SJCRH30 (cell line): ENCODE data around the gene ASAP2. TPM values are rescaled to one million over a fixed set of nuclear protein-coding genes. Genes with fewer than 3 reads are reported as not detected.

Source experiments
- DNase-seq, 2 experiments: peaks; one replicate each; pipeline ENCODE4 v3.0.0-alpha.2; 2015 to 2020
- H3K27ac ChIP-seq: fragments of 250-450 bp; sonication (Bioruptor Pico); 2 replicates; pipeline ENCODE4 v1.5.1; 2020; ENCODE audit warnings: mild to moderate bottlenecking, moderate library complexity
- H3K27me3 ChIP-seq: fragments of 250-450 bp; sonication (Bioruptor Pico); 2 replicates; pipeline ENCODE4 v1.5.1; 2020; ENCODE audit warnings: mild to moderate bottlenecking, moderate library complexity
- H3K36me3 ChIP-seq: fragments of 250-450 bp; sonication (Bioruptor Pico); 2 replicates; pipeline ENCODE4 v1.5.1; 2020; ENCODE audit warnings: mild to moderate bottlenecking, moderate library complexity
- H3K4me1 ChIP-seq: fragments of 250-450 bp; sonication (Bioruptor Pico); 2 replicates; pipeline ENCODE4 v1.5.1; 2020; ENCODE audit warnings: mild to moderate bottlenecking, moderate library complexity
- H3K4me3 ChIP-seq: fragments of 250-450 bp; sonication (Bioruptor Pico); 2 replicates; pipeline ENCODE4 v1.5.1; 2020; ENCODE audit warnings: mild to moderate bottlenecking, moderate library complexity
- H3K9me3 ChIP-seq: fragments of 250-450 bp; sonication (Bioruptor Pico); replicated peaks from 2 replicates; pipeline ENCODE4 v1.5.1; 2020; ENCODE audit warnings: mild to moderate bottlenecking, moderate library complexity
- total RNA-seq: library from RNA; depleted of rRNA; stranded (reverse); fragments of >200 nt; shearing (Covaris generic); gene quantifications from 2 replicates; pipeline ENCODE4 v1.2.3, GENCODE V29; 2014

The ASAP2 gene
- total RNA-seq, 1 experiment from 2014 or later = 32.6 TPM

DNA sequence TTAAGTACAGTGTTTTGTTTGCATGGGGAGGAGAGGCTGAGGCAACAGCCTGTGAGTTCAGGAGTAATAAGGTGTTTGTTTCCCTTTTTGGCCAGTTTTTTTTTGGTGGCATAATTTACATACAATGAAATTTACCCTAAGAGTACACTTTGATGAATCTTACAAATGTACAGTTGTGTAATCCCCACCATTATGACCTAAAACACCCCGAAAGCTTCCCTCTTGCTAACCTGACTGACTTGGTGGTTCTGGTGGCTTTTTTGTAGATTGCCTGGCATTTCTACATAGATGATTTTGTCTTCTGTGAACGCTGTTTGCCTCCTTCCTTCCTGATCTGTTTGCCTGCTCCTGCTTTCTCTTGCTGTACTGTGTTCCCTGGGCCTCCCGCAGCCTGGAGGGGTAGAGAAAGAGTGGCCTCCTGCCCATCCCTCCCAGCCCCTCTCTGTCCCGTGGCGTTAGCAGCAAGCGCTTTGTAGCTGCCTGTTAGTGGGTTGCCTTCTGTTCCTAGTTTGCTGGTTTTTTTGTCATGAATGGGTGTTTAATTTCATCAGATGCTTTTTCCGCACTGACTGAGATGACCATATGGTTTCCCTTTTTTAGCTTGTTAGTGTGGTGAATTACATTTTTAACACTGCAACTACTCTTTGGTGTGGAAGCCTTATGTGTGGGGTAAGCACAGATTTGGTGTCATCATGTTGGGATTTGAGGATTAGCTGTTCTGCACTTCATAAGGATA, 32.1 kb downstream of the ASAP2 start:
- DNase-seq = peak; percentile 53 to 70
- no peaks in the 10 kb centered on the region for H3K27me3 ChIP-seq
- H3K4me3 ChIP-seq = no peak overlapping the region
- peak overlapping the region; percentile 23 for H3K27ac ChIP-seq
- no peaks in the 10 kb centered on the region; the same call in 1 of the 2 replicates for H3K9me3 ChIP-seq
- peaks cover 44% of the 10 kb centered on the region for H3K4me1 ChIP-seq
- H3K36me3 ChIP-seq = no peaks in the 10 kb centered on the region; the same call in 1 of the 2 replicates

- Histone ChIP-seq H3K9me3 (no peaks in the 10 kb centered on the region; the same call in 1 of the 2 replicates), H3K4me1 (peaks cover 38% of the 10 kb centered on the region), H3K4me3 (no peak overlapping the region), H3K27me3 (no peaks in the 10 kb centered on the region), H3K36me3 (no peaks in the 10 kb centered on the region; the same call in 1 of the 2 replicates), H3K27ac (no peak overlapping the region)
- no peak for DNase-seq
These were observed 33.0 kb downstream of the ASAP2 start for GRCh38 chr2:9239616-9240015.

- no peak for DNase-seq
These were observed 34.1 kb downstream of the ASAP2 start for GRCh38 chr2:9240745-9241144.

DNA sequence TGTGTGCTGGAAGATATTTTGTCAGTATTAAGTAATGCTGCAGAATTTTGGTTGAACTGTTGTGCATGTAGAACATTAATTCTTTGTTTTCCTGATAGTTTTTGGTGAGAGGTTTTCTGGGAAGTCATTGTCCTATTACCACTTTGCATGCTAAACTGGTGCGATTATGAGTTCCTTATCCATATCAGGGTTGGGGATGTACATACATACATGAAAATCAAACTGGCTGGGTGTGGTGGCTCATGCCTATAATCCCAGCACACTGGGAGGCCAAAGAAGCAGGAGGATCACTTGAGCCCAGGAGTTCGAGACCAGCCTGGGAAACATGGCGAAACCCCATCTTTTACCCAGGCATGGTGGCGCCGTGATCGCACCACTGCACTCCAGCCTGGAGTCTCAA, 34.6 kb downstream of the ASAP2 start:
- Histone ChIP-seq H3K27ac (no peak overlapping the region), H3K27me3 (no peaks in the 10 kb centered on the region), H3K9me3 (no peaks in the 10 kb centered on the region; the same call in 1 of the 2 replicates), H3K36me3 (no peaks in the 10 kb centered on the region; the same call in 1 of the 2 replicates), H3K4me3 (no peak overlapping the region), H3K4me1 (peaks cover 23% of the 10 kb centered on the region)
- no peak for DNase-seq

More at GRCh38 chr2:9240745-9241144, 34.1 kb downstream of the ASAP2 start:
- H3K4me1 ChIP-seq = peaks cover 28% of the 10 kb centered on the region
- no peaks in the 10 kb centered on the region; the same call in 1 of the 2 replicates for H3K36me3 ChIP-seq
- no peaks in the 10 kb centered on the region for H3K27me3 ChIP-seq
- no peak overlapping the region for H3K27ac ChIP-seq
- no peak overlapping the region for H3K4me3 ChIP-seq
- no peaks in the 10 kb centered on the region; the same call in 1 of the 2 replicates for H3K9me3 ChIP-seq

GRCh38 chr2:9243357-9243756, 36.7 kb downstream of the ASAP2 start:
- H3K36me3 ChIP-seq = no peaks in the 10 kb centered on the region; the same call in 1 of the 2 replicates
- H3K4me3 ChIP-seq = no peak overlapping the region
- no peaks in the 10 kb centered on the region for H3K27me3 ChIP-seq
- H3K9me3 ChIP-seq = no peaks in the 10 kb centered on the region; the same call in 1 of the 2 replicates
- no peak overlapping the region for H3K27ac ChIP-seq
- no peak for DNase-seq
- peaks cover 20% of the 10 kb centered on the region for H3K4me1 ChIP-seq

- DNase-seq = no peak
- Histone ChIP-seq H3K36me3 (no peaks in the 10 kb centered on the region; the same call in 1 of the 2 replicates), H3K27ac (no peak overlapping the region), H3K4me1 (peaks cover 25% of the 10 kb centered on the region), H3K27me3 (no peaks in the 10 kb centered on the region), H3K9me3 (no peaks in the 10 kb centered on the region; the same call in 1 of the 2 replicates), H3K4me3 (no peak overlapping the region)
These were observed 38.5 kb downstream of the ASAP2 start for GRCh38 chr2:9244985-9245544.

- Histone ChIP-seq H3K27ac (no peak overlapping the region), H3K4me3 (no peak overlapping the region), H3K4me1 (peaks cover 44% of the 10 kb centered on the region), H3K27me3 (no peaks in the 10 kb centered on the region), H3K9me3 (no peaks in the 10 kb centered on the region), H3K36me3 (no peaks in the 10 kb centered on the region)
- DNase-seq = no peak
These were observed 40.6 kb downstream of the ASAP2 start for GRCh38 chr2:9247177-9247576.

DNA sequence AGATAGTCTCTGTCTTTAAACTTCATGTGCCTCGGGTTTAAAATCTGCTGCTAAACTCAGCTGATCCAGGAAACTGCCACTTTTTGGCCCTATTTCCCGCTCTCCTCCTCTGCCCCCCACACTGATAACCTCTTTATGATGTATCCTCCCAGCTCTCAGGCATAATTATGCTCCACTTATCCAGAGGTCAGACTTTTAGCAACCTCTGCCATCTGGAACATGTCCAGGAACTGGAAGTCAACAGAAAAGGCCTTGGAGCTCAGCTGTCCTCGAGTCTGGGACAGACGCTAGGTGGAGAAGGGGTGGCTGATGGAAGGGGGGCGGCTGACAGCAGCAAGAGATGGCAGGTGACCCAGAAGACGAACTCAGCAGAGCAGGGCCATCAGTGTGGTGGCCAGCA, 41.2 kb downstream of the ASAP2 start:
- no peaks in the 10 kb centered on the region for H3K27me3 ChIP-seq
- H3K27ac ChIP-seq = no peak overlapping the region
- no peaks in the 10 kb centered on the region for H3K9me3 ChIP-seq
- H3K4me3 ChIP-seq = no peak overlapping the region
- DNase-seq = peak; percentile 35 to 65
- H3K36me3 ChIP-seq = no peaks in the 10 kb centered on the region
- peaks cover 49% of the 10 kb centered on the region for H3K4me1 ChIP-seq

DNA sequence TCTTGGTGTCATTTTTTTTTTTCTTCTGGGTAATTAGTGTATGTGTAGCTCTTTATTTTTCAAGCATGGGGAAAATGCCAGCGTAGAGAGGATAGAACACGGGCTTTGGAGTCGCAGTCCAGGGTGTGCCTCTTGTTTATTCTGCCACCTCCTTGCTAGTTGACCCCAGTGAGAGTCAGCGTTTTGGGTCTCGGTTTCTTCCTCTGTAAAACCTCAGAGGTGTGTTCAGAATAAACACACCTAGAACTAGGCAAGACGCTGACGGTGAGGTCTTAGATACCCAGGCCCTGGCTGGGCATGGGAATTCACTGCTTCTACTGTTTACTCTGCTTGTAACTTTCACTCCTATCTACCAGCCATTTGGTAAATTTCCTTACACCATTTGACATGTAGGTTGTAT, 41.8 kb downstream of the ASAP2 start:
- Histone ChIP-seq H3K4me3 (no peak overlapping the region), H3K4me1 (peaks cover 49% of the 10 kb centered on the region), H3K36me3 (no peaks in the 10 kb centered on the region), H3K9me3 (no peaks in the 10 kb centered on the region), H3K27me3 (no peaks in the 10 kb centered on the region), H3K27ac (no peak overlapping the region)
- DNase-seq = no peak

GRCh38 chr2:9249020-9249800, 42.6 kb downstream of the ASAP2 start:
- no peaks in the 10 kb centered on the region for H3K9me3 ChIP-seq
- DNase-seq = no peak
- peaks cover 49% of the 10 kb centered on the region for H3K4me1 ChIP-seq
- no peaks in the 10 kb centered on the region for H3K27me3 ChIP-seq
- no peak overlapping the region for H3K4me3 ChIP-seq
- peak overlapping the region; percentile 97 for H3K27ac ChIP-seq
- no peaks in the 10 kb centered on the region for H3K36me3 ChIP-seq

DNA sequence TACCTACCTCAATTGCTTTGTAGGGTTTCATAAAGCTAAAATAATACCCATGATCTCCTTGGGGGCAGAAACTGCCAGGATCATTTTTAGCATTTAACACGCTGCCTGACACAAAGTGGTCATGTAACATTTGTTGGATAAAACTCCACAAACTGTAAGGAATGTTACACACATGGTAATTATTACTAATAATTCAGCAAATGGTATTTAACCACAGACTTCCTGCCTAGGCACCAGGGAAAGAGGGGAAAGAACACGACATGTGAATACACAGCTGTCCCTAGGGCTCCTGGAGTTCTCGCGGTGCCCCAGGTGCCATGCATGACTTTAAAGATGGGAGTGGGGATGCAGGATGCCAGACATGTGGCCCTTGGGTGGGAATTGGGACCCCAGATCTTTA, 43.5 kb downstream of the ASAP2 start:
- H3K27ac ChIP-seq = peak overlapping the region; percentile 97
- no peak overlapping the region for H3K4me3 ChIP-seq
- H3K36me3 ChIP-seq = no peaks in the 10 kb centered on the region
- peak; percentile 33 to 40 for DNase-seq
- H3K9me3 ChIP-seq = no peaks in the 10 kb centered on the region
- peaks cover 49% of the 10 kb centered on the region for H3K4me1 ChIP-seq
- H3K27me3 ChIP-seq = no peaks in the 10 kb centered on the region

- no peaks in the 10 kb centered on the region for H3K36me3 ChIP-seq
- no peaks in the 10 kb centered on the region for H3K27me3 ChIP-seq
- H3K9me3 ChIP-seq = no peaks in the 10 kb centered on the region
- peaks cover 49% of the 10 kb centered on the region for H3K4me1 ChIP-seq
- peak overlapping the region; percentile 97 for H3K27ac ChIP-seq
- DNase-seq = peak in 1 of 2 experiments; percentile 42
- H3K4me3 ChIP-seq = no peak overlapping the region
These were observed 44.0 kb downstream of the ASAP2 start for GRCh38 chr2:9250498-9251153.

DNA sequence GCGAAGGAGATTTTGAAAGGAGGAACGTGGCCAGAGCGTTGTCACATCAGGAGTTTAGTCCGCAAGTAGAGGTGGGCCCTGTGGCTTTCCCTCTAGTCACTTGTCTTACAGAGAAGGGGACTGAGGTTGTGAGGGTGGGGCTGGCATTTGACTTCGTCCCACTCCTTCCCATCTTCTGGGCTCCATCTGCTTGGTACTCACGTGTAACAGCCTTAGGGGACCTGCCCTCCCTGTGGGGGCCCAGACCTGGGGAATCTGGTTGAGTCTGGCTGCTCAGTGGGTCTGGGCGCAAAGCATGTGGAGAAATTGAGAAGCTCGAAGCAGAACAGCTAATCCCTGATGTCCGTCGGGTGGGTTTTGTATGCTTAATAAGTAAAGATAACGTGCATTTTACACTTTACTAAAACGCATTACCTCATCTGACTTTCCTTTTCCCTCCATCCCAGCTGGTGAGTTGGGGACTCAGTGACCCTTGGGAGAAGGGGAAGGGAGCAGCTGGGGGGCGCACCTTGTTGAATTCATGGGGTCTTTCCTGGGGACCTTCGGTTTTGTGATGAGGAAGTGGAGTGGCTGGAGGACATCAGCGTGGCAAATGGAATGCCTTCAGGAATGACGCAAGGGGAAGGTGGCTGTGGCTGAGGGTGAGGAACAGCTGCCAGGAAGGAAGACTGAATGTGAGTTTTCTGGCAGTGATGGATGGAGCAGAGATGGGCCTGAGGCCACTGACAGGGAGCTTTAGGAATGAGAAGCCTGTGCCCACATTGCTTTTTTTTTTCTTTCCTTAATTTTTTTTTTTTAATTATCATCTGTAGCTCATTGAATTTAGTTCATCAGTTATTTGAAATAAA, 44.8 kb downstream of the ASAP2 start:
- H3K4me1 ChIP-seq = peaks cover 51% of the 10 kb centered on the region
- H3K27ac ChIP-seq = peak overlapping the region; percentile 97
- H3K4me3 ChIP-seq = peak overlapping the region; percentile 43
- no peaks in the 10 kb centered on the region for H3K36me3 ChIP-seq
- H3K27me3 ChIP-seq = no peaks in the 10 kb centered on the region
- no peaks in the 10 kb centered on the region for H3K9me3 ChIP-seq
- peak; percentile 94 to 97 for DNase-seq

DNA sequence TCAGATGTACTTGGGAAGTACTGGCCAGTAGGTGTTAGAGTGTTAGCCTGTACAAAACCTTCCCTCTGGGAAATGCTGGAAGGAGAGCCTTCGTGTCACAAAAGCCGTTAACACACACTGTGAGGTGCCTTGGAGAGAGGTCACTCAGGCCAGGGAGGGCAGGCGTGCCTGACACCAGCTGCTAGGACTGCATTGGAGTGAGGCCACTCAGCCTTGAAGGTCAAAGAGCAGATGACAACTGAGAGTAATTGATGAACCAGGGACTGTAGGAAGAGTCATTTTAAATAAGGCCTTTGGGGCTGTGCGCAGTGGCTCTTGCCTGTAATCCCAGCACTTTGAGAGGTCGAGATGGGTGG, 45.4 kb downstream of the ASAP2 start:
- Histone ChIP-seq H3K27ac (peak overlapping the region; percentile 97), H3K9me3 (no peaks in the 10 kb centered on the region), H3K36me3 (no peaks in the 10 kb centered on the region), H3K27me3 (no peaks in the 10 kb centered on the region), H3K4me1 (peaks cover 57% of the 10 kb centered on the region), H3K4me3 (no peak overlapping the region)
- peak; percentile 76 to 82 for DNase-seq
